NCI-H1417 treated with DMSO at 0.1 percent for 48 hours (cell line): ENCODE measurements around the gene DST.
A peak's percentile ranks its signal among the peaks of the same experiment; 100 is the strongest.

ENCODE experiments used
- DNase-seq: peaks from one replicate; lab custom pipeline; 2025; lab: John Stamatoyannopoulos, UW

Gene DST

DNA sequence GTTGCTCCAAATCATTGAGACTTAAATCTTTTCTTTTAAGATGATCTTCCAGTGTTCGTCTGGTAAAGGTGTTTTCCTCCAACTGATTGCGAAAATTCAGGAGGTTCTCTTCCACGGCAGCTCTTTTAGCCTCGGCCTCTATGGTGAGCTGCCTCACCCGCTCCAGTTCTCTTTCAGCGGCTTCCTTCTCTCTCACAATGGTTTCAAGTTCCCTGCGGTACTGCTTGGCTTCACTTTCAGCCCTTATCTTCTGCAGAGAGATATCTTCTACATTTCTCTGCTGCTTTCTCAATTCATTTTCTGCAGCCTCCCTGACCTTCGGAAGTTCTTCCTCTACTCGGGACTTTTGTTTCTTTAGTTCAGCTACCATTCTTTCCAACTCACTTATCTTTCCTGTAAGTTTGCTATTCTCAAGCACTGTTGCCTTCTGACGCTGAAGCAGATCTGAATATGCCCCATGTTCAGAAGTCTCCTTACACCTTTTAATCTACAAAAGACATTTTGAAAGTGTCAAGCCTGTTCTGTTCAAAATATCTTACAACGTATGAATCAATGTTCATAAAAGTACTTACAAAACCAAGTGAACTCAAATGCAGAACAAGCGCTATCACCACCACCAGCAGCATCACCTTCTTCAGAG is 22.3 kb downstream of the DST start:
- no peak for DNase-seq

DNA sequence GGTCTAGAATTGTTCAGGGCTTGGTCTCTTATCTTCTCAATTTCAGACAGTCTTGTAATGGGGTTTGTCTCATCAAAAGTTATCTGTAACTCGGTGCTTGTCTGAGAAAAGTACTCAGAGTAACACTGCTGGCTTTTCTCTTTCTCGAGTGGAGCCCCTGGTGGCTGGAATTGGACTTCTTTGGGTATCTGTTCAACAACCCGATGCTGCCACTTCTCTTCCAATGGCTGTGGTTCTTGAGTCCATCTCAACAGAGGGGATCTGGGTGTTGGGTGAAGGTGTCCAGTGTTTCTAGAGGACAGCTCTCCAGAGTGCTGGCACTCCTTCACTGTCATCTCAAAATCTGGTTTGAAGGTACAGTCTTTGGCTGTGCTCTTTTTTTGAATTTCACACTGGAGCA is 24.6 kb downstream of the DST start:
- no peak for DNase-seq

DNA sequence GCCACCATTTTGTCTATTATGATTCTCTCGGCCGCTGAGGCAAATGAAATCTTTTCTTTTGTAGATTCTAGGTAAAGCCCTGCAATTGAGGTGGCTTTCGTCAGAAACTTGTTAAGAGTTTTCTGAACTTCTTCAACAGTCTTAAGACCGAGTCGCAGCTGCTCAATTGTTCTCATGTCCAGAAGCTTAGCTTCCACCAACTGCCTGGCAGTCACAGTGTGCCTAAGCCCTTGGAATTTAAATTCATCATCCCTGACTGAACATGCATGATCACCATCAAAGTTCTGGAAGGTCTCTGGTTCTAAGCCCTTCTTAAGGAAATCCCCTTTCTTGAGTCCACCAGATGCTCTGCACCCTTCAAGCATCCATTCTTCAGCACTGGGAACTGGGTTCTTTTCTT is 25.7 kb downstream of the DST start:
- DNase-seq = no peak

DNA sequence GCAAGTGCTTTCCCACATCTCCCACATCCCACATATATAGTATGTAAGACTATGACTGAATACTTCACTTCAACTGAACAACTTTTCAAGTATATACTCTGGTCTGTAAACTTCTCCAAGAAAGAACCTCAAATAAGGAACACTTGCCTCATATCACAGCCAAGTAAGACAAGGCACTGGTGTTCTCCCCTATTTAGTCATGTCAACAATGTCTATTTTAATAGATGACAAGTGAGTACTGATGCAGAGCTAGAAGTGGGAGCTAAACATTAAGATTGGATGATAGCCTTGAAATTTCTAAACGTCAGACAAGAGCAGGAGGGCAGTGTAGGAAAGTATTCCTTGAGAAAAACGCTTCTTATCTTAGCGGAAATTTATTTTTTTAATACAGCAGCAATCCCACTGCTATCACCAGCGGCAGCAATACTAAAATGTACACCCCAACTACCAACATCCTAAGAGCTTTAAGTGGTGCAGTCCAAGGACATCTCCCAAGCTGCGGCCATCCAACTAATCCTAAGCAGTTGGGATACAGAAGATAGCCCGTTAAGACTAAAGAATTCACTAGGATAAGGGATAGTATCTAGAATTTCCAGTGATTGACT is 29.3 kb downstream of the DST start:
- DNase-seq = no peak

DNA sequence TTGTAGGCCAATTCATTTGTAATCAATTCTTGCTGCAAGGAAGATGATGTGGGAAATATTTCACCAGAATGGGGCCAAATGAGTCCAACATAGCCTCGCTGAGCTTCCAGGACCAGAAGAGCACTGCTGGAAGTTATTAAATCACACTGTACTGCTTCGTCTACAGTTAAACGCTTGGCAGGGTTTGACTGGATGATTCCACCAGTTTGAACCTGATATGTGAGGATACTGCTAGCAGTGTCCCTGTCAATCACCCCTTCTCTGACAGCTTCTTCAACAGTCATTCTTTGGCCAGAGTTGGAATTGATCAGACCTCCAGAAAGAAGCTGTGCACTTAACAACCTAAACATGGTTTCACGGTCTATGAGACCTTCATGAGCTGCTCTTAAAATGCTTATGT is 34.4 kb downstream of the DST start:
- no peak for DNase-seq

DNA sequence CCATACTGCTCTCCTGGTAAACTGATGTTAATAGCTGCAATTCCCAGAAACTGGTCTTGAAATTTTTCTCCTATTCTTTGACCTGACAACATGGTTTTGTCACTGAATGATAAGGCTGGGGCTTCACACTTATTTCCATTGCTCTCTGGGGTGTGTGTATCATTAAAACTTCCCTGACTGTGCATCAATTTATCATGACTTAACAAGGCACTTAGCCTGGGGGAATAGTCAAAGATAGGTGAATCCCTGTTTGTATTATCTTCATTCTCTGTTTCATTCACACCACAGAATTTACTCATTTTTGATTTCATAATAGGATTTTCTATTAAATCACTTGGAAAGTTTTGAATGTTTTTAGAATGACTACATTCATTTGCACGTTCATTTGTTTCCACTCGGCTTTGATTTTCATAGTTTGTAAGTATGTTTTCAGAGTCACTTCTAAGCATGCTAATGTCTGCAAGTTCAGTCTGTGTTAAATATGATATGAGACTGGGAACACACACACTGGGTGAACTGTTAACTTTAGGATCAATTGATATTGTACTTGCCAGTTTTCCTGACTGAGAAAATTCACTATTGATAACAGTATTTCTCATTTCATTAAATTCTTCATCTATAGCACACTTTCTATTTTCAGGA is 35.5 kb downstream of the DST start:
- DNase-seq = no peak

DNA sequence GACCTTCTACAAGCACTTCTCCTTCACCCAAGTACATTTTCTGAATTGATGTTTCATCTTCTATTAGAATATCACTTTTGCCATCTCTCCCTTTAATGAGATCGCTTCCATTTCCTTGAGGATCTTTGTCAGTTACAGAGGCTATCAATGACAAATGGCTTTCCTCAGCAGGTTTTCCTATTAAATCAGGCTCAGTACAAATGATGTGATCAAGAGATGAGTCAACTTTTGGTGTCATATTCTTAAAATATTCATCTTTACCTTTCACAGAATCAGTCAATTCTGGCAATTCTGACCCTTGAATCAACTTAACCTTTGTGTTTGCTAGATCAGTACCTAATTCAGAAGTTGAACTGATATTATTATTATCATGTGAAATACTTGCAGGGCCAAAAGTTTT is 37.3 kb downstream of the DST start:
- DNase-seq = no peak

DNA sequence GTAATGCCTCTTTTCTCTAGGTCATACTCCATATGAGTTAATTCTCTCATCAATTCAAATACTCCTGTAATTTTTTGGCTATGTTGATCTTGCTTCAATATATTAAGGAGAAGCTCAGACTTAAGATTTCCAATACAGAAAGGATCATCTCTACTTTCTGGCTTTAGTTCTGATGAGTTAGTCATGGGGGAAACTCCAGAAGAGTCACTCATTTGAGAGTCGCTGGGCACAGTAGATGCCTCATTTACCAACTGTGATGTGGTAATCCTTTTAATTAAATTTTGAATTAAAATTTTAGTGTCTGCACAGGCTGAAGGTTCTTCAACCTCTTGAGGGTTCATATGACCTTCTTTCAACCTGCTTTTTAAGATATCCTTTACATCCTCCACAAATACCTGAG is 38.5 kb downstream of the DST start:
- DNase-seq = no peak

DNA sequence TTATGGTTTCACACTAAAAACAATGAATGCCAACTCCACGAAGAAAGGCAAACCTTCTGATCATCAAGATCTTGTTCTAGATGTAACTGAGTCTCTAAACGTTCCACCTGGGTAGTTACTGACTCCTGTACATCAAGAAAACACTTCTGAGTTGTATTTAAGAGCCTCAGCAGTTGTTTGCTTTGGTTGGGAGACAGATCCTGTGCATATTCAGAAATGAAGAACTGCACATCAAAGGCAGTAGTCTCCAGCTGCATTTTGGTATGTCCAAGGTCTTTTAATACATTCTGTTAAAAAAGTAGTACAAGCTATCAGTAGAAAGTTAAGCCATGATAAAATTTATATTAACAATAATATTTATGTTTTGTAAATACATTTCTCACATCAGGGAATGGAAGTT is 41.3 kb downstream of the DST start:
- no peak for DNase-seq

DNA sequence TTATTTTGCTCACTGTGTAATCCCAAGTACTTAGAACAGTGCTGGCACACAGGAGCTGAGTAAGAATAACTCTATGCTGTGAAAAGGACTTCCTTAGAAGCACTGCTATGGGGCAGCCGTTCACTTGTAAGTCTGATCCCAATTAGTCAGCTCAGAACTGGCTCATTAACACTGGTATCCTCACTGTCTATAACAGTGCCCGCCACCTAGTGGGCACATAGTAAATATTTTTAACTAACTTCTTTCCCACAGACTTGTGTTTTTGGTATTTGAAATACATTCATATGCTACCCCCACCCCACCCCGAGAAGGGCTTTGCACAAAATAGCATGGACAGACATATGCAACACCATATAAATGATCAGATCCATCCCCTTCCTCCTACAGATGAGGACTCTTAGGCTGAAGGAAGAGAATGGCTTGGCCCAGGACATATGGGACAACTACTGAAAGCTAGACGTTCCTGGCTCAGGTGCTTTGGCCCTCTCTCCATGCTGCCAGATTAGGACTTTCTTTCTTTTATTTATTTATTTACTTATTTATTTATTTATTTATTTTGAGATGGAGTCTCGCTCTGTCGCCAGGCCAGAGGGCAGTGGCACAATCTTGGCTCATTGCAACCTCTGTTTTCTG is 47.1 kb downstream of the DST start:
- peak; percentile 7 for DNase-seq

DNA sequence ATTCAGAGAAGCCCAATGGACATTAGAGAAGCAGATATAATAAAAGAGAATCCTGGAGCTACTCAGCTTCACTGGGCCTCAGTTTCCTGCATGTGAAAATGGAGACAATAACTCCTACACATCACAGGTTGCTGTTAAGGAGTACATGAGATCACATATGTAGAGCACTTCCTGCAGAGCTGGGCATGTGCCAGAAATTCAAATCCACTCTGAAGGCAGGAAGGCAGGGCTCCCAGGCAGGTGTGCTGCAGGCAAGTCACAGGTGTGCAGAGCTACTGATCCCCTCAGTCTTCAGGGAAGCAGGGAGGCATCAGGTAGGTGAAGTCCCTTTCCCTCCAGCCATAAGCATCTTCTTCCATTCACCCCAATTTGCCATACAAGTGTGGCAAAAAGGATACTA is 48.0 kb downstream of the DST start:
- DNase-seq = peak; percentile 7

DNA sequence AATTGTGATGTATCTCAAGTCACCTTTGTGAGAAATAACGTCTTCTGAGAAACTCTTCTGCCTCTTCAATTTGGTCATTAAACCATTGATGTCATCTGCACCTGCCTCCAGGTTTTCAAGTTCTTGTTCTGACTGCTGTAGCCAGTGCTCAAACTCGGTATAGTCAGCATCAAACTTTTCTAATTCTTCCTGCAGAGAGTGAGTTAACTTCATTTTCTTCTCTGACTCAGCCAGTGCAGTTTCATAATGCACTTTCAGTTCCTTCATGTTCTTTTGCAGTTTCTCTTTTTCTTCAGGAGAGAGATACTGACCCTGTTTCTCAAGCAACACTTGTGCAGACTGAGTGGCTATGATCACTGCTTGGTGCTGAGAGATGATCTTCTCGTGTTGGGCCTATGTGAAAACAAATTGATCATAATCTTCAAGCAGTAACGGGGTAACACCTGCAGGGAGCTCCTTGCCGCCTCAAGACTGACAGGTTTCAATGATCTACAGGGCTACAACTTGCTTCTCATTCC is 48.8 kb downstream of the DST start:
- no peak for DNase-seq

DNA sequence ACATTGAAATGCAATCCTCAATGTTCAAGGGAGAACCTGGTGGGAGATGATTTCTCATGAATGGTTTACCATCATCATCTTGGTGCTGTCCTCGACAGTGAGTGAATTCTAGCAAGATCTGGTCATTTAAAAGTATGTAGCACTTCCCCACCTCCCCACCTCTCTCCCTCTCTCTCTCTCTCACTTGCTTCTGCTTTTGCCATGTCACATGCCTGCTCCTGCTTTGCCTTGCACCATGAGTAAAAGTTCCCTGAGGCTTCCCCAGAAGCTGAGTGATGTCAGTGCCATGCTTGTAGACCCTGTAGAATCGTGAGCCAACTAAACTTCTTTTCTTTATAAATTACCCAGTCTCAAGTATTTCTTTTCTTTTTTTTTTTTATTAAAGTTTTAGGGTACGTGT is 60.5 kb downstream of the DST start:
- DNase-seq = no peak

DNA sequence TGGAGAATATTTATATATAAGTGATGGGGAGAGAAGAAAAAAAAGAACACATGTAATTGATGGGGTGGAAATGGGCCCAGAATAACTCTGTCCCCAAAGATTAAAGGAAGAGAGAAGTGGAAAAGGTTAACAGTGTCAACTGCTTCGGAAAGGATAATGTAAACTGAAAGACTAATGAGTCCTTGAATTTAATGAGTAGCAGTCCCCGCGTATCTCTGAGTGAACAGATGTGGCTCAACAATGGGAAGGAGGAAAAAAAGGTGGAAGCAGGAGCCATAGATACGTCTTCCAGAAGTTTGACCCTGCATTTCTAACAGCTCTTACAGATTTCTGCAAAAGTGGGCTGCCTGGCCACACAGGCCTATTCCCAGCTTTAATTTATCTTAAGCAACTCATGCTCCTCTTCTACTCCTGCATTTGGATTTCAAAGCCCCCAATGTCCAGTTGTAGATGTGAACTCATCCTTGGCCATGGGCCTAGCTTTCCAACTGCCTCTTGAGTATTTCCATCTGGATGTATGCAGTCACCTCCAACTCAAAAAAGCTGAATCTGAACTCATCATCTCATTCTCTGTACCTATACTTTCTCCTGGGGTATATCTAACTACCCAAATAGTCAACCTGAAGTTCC is 61.3 kb downstream of the DST start:
- DNase-seq = no peak

DNA sequence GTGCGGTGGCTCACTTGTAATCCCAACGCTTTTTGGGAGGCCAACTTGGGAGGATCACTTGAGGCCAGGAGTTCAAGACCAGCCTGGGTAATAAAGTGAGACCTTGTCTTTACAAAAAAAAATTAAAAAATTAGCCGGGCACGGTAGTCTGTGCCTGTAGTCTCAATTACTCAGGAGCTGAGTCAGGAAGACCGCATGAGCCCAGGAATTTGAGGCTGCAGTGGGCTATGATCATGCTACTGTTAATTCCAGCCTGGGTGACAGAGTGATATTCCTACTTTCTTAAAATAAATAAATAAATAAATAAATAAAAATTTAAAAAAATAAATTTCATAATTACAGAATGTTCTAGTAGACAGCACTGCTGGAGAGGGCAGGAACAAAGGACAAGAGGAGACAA is 62.4 kb downstream of the DST start:
- DNase-seq = no peak

DNA sequence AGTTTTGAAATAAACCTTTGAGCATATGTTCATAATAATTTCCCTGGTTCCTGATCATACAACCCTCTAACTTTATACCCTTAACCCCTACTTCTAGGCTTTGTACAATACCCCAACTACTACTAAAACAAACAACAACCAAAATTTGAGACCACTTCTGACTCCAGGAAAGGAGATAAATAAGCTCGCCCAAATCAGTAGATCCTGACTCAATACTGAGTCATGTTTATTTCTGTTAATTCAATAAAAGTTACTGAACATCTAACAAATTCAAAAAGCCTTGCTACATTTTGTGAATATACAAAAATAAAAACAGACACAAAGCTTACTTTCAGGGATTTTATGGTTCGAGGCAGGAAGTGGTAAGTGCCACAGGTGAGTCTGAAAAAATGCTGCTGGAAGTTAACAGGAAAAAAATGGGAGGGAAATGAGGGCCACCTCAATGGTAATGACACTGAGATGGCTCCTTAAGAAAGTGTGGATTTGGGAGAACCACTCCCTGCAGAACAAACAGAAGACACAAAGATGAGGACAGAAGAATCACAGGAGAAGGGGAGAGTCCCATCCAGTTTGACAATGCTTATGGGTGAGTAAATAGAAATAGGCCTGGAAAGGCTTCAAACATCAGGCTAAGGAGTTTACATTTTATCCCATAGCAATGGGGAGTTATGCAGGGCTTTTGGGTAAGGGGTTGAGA is 63.4 kb downstream of the DST start:
- DNase-seq = no peak

DNA sequence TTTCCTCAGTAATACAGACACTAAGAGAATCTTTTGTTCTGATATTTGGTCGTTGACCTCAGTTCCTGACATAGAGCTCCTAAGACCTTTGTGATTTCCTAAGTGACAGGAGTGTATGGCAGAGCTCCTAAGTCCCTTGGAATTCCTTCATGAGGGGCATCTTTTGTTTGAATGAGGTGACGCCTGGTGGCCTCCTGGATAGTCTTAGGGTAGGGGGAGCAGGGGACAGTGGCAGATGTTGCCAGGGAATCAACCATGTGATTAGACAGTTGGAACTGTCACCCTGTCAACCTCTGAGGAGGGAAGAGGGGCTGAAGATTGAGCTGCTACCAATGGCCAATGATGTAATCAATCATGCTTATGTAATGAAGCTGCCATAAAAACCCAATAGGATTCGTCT is 67.0 kb downstream of the DST start:
- no peak for DNase-seq

DNA sequence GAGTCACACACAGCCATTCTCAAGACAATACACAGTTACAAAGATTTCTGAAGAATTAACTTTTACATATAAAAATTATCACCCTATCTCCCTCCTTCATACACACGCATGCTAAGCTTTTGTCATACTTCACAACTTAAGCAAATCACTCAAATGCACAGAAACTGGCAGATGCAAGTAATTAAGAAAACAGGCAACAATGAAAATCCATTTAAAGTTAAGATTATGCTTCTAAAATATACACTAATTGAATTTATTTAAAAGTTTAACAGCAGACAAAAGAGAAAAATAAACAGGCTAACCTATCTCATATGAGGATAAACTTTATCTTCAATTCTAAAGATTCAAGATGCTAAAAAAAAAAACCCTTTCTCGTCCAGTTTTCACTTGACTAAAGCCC is 68.4 kb downstream of the DST start:
- no peak for DNase-seq

DNA sequence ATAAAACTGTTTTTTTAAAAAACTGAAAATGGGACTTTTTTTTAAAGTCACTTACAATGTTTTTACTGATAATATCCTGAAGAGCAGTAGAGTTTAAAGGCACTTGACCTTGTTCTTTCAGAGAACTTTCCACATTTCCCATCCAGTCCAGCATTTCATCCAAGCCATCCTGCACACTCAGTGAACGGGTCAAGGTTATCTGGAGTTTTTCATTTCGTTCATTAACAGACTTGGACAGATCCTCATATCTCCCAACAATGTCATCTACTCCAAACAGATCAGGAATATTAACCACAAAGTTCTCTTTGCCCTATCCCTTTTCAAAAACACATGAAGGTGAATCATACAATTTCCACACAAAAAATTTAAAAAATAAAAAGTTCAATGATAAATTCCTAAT is 69.1 kb downstream of the DST start:
- DNase-seq = no peak

DNA sequence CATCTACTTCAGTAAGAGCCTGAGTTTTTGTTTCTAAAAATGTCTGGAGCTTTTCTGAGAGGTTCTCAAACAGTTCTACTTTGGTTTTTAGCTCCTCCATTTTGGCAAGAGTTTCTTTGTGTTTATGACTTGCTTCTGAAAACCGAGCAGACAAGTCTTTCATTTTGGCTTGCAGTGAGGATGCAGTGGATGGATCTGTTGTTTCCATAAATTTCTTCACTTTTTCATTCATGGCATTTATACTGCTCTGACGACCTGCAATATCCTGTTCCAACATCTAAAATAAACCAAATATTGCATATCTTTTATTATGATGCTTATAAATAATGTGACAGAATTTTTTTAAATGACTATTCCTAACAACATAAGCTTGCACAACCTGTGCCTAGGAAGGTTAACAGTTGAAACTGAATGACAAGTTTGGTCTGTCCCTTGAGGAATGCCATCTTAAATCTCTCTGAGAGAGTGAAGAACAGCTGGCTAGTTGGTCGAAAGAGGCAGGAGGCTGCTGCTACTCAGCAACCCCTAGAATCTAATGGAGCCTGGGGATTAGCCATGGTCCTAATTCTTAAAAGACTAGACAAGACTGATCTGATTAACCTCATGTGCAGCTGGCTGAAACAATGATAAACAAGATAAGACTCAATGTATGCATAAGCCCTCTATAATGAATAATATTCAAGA is 69.8 kb downstream of the DST start:
- no peak for DNase-seq

DNA sequence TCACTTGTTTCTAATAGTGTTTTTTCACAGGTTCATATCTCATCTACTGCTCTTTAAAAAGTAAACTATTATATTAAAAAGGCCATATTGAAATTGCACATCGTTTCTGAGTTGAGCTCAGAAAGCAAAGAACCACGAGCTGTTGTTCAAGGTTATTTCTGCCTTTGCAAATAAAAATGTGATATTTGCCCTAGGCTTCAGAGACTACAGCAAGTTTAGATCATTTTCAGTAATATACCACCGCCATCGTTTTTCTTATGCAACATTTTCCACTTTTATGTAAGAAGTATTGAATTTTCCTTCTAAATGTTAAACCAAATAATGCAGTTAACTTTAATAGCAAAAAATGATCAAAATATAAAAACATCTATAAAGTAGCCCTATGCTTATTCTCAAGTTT is 71.1 kb downstream of the DST start:
- DNase-seq = no peak
